ENCODE measurements around the gene GLIS2. TPM values are rescaled to one million over a fixed set of nuclear protein-coding genes. Genes with fewer than 3 reads are reported as not detected.

GLIS2 gene
- total RNA-seq, 2 experiments from 2014 or later = not detected

GRCh38 chr16:4362476-4363135 lies 46.7 kb downstream of the GLIS2 start:
- ChIA-PET POLR2A (no interaction called here), CTCF (no interaction called here)
- H3K27ac ChIP-seq (ENCODE audit: low read depth in 1 of 2, low read length in 2 of 2) = no peak overlapping the region

DNA sequence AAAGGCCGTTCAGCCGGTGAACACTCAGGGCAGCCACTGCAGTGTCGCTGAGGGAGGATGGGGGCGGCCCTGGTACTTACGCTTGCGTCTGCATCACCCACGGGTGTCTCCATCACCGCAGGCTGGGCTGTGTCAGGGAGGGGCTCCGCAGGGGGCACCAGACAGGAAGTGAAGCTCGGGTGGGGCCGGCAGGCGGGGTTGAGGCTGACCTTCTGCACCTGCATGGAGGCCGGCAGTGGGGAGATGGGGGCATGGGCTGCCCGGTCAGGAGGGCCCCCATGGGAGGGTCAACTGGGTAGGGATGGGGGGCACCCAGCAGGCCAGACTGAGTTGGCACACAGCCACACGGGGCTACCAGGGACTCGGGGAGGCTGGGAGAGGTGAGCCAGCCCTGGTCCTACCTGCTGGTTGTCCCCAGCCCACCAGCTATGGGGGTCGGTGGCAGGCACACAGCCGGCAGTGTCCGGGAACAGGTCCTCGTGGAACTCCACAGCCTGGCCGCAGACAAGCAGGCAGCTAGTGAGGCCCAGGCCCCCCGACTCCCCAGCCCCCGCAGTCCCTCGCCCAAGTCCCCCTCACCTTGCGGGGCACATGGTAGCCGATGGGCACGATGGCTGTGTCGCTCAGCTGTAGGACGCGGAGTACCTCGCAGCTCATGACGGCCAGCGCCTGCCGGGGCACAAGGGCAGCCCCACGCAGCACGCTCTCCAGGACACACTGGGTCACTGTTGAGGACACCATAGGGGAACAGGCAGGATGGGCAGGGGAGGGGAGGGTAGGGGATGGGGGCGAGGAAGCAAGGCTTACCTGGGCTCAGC lies 48.5 kb downstream of the GLIS2 start:
- POLR2A ChIA-PET = no interaction called here
- intact Hi-C loops (cut with DNase I, micrococcal nuclease) = no loop called here

More at GRCh38 chr16:4362476-4363135, 46.7 kb downstream of the GLIS2 start:
- Mint-ChIP-seq H3K27me3 (no peaks in the 10 kb centered on the region), H3K4me1 (ENCODE audit: low read depth) (no peaks in the 10 kb centered on the region), H3K4me3 (peak overlapping the region; percentile 20), H3K36me3 (ENCODE audit: low read depth) (peaks cover 85% of the 10 kb centered on the region), H3K9me3 (no peaks in the 10 kb centered on the region), H3K27ac (peak overlapping the region; percentile 39)
- peaks cover 3% of the 10 kb centered on the region for H3K4me1 ChIP-seq (ENCODE audit: insufficient read depth, low read length)
- ATAC-seq (ENCODE audit: poor library complexity) = no peak
- no peaks in the 10 kb centered on the region for H3K27me3 ChIP-seq (ENCODE audit: control insufficient read depth in 1 of 2, insufficient read depth in 2 of 2, low read length in 2 of 2)
- no peak for TF ChIP-seq CTCF (IDR thresholded peaks at IDR 0.05)
- intact Hi-C loops (cut with DNase I, micrococcal nuclease) = no loop called here
- DNase-seq = no peak
- peaks cover 89% of the 10 kb centered on the region for H3K36me3 ChIP-seq (ENCODE audit: insufficient read depth, low read length)
- no peaks in the 10 kb centered on the region for H3K9me3 ChIP-seq (ENCODE audit: control insufficient read depth in 1 of 2, insufficient read depth in 1 of 2, low read length in 2 of 2)
- H3K4me3 ChIP-seq (ENCODE audit: low read length) = no peak overlapping the region

DNA sequence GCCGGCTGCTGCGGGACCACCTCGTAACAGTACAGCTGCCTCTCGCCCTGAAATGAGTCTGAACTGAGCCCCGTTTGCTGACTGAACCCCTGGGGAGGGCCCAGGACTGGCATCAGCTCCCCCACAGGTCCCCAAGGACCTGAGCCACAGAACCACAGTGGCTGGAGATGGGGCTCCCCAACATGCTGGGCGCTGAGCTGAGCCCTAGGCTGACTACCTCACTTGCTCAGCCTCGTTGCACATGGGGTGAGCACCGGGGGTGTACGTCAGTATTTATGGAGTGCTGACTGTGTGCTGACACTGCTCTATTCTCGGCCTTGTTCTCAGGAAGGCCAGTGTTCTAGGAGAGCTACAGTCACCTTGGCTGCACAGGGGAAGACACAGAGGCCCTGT lies 49.1 kb downstream of the GLIS2 start:
- CTCF ChIA-PET = interaction anchor here (0.9 kb wide), 1 partner anchor 38 kb away, joined by 3 read pairs; no protein-coding TSS in a partner anchor
- peaks cover 75% of the 10 kb centered on the region for H3K36me3 ChIP-seq (ENCODE audit: insufficient read depth, low read length)

More for the DNA sequence above, 48.5 kb downstream of the GLIS2 start:
- H3K4me3 ChIP-seq (ENCODE audit: low read length) = no peak overlapping the region
- Mint-ChIP-seq H3K9me3 (no peaks in the 10 kb centered on the region), H3K4me1 (ENCODE audit: low read depth) (no peaks in the 10 kb centered on the region), H3K36me3 (ENCODE audit: low read depth) (peaks cover 71% of the 10 kb centered on the region), H3K27ac (no peak overlapping the region), H3K27me3 (no peaks in the 10 kb centered on the region), H3K4me3 (no peak overlapping the region)
- ATAC-seq (ENCODE audit: poor library complexity) = no peak
- peaks cover 79% of the 10 kb centered on the region for H3K36me3 ChIP-seq (ENCODE audit: insufficient read depth, low read length)
- H3K27me3 ChIP-seq (ENCODE audit: control insufficient read depth in 1 of 2, insufficient read depth in 2 of 2, low read length in 2 of 2) = no peaks in the 10 kb centered on the region
- no peak overlapping the region for H3K27ac ChIP-seq (ENCODE audit: low read depth in 1 of 2, low read length in 2 of 2)
- no peak for TF ChIP-seq CTCF (IDR thresholded peaks at IDR 0.05)
- no peaks in the 10 kb centered on the region for H3K9me3 ChIP-seq (ENCODE audit: control insufficient read depth in 1 of 2, insufficient read depth in 1 of 2, low read length in 2 of 2)
- H3K4me1 ChIP-seq (ENCODE audit: insufficient read depth, low read length) = peaks cover 3% of the 10 kb centered on the region
- DNase-seq = no peak
- CTCF ChIA-PET = no interaction called here

More for the DNA sequence above, 49.1 kb downstream of the GLIS2 start:
- POLR2A ChIA-PET = no interaction called here
- H3K9me3 Mint-ChIP-seq = no peaks in the 10 kb centered on the region
- H3K27ac Mint-ChIP-seq = peak overlapping the region; percentile 12
- ATAC-seq (ENCODE audit: poor library complexity) (no peak), DNase-seq (no peak)
- Histone ChIP-seq H3K4me1 (ENCODE audit: insufficient read depth, low read length) (peaks cover 3% of the 10 kb centered on the region), H3K9me3 (ENCODE audit: control insufficient read depth in 1 of 2, insufficient read depth in 1 of 2, low read length in 2 of 2) (no peaks in the 10 kb centered on the region), H3K27ac (ENCODE audit: low read depth in 1 of 2, low read length in 2 of 2) (no peak overlapping the region), H3K27me3 (ENCODE audit: control insufficient read depth in 1 of 2, insufficient read depth in 2 of 2, low read length in 2 of 2) (no peaks in the 10 kb centered on the region), H3K4me3 (ENCODE audit: low read length) (no peak overlapping the region)
- no peak for TF ChIP-seq CTCF (IDR thresholded peaks at IDR 0.05)
- H3K36me3 Mint-ChIP-seq (ENCODE audit: low read depth) = peaks cover 65% of the 10 kb centered on the region
- no peak overlapping the region for H3K4me3 Mint-ChIP-seq
- intact Hi-C loops (cut with DNase I, micrococcal nuclease) = no loop called here
- peaks cover 1% of the 10 kb centered on the region for H3K4me1 Mint-ChIP-seq (ENCODE audit: low read depth)
- H3K27me3 Mint-ChIP-seq = no peaks in the 10 kb centered on the region

All from CD4-positive, alpha-beta T cell (primary cell).